Immature natural killer cell (primary cell): ENCODE data around the gene ASB7. TPM values are rescaled to one million over a fixed set of nuclear protein-coding genes. Genes with fewer than 3 reads are reported as not detected.

Experiments
- DNase-seq, 3 donors: peaks; one replicate each; pipeline ENCODE4 v3.0.0; 2022; ENCODE audit warnings: mixed read lengths in 1 of 3
- H3K27ac Mint-ChIP-seq, 6 donors: one replicate each; pipeline ENCODE4 v1.8.0; 2020; ENCODE audit warnings: mixed read lengths in 6 of 6, mild to moderate bottlenecking in 5 of 6, inconsistent platforms in 4 of 6, moderate library complexity in 3 of 6
- H3K27me3 Mint-ChIP-seq, 3 donors: one replicate each; pipeline ENCODE4 v1.8.0; 2020 to 2021; ENCODE audit warnings: low read depth in 3 of 3, mild to moderate bottlenecking in 3 of 3, mixed read lengths in 3 of 3, moderate library complexity in 3 of 3, inconsistent platforms in 1 of 3
- H3K36me3 Mint-ChIP-seq, 3 donors: one replicate each; pipeline ENCODE4 v1.8.0; 2020; ENCODE audit warnings: mixed read lengths in 3 of 3, inconsistent platforms in 2 of 3, mild to moderate bottlenecking in 2 of 3
- H3K4me1 Mint-ChIP-seq, 2 donors: one replicate each; pipeline ENCODE4 v1.8.0; 2020; ENCODE audit warnings: inconsistent platforms in 2 of 2, mild to moderate bottlenecking in 2 of 2, mixed read lengths in 2 of 2, moderate library complexity in 1 of 2
- H3K4me3 Mint-ChIP-seq, 5 donors: one replicate each; pipeline ENCODE4 v1.8.0; 2020; ENCODE audit warnings: mild to moderate bottlenecking in 5 of 5, mixed read lengths in 5 of 5, inconsistent platforms in 3 of 5, moderate library complexity in 3 of 5
- H3K9me3 Mint-ChIP-seq, 6 donors: one replicate each; pipeline ENCODE4 v1.8.0; 2020; ENCODE audit warnings: mild to moderate bottlenecking in 6 of 6, mixed read lengths in 6 of 6, inconsistent platforms in 4 of 6, moderate library complexity in 3 of 6
- polyA plus RNA-seq, 3 donors: library from polyadenylated mRNA; unstranded; fragments of 300-500 nt; fragmentation: Illumina TruSeq; gene quantifications; one replicate each; pipeline ENCODE4 v1.2.3, GENCODE V29; 2021

Gene ASB7
- polyA plus RNA-seq, 3 donors from 2014 or later = 8.2 to 9.9 (median 8.8) TPM

DNA sequence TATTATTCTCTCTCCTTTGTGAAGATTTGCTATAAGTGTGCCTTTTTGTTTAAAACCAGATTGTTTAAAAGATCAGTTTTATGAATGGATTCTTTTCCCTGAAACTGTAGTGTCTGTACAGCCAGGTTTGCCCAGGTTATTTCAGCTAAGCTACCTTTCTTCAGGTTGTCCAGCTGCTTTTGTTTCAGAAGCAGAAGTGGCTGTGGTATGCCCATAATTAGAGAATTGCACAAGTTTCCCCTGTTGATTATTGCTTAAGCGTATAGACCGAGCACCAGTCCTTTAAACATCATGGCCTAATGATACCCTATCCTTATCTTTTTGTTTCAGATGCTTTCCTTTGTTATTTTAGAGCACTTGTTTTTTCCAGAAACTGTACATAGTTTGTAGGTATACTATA is 10.2 kb downstream of the ASB7 start:
- no peaks in the 10 kb centered on the region for H3K27me3 Mint-ChIP-seq
- H3K36me3 Mint-ChIP-seq = peaks cover 0 to 42% (median 14%) of the 10 kb centered on the region in 3 donors
- no peak overlapping the region for H3K4me3 Mint-ChIP-seq
- H3K27ac Mint-ChIP-seq = peak overlapping the region in 1 of 6 donors; percentile 45
- H3K4me1 Mint-ChIP-seq = peaks cover 8 to 59% of the 10 kb centered on the region in 2 donors
- DNase-seq = no peak
- no peaks in the 10 kb centered on the region for H3K9me3 Mint-ChIP-seq

- Mint-ChIP-seq H3K27ac (no peak overlapping the region), H3K4me1 (peaks cover 8 to 54% of the 10 kb centered on the region in 2 donors), H3K36me3 (peaks cover 0 to 42% (median 9%) of the 10 kb centered on the region in 3 donors), H3K4me3 (no peak overlapping the region), H3K9me3 (no peaks in the 10 kb centered on the region), H3K27me3 (no peaks in the 10 kb centered on the region)
- DNase-seq = no peak
These were observed 10.8 kb downstream of the ASB7 start for GRCh38 chr15:100613208-100613607.

DNA sequence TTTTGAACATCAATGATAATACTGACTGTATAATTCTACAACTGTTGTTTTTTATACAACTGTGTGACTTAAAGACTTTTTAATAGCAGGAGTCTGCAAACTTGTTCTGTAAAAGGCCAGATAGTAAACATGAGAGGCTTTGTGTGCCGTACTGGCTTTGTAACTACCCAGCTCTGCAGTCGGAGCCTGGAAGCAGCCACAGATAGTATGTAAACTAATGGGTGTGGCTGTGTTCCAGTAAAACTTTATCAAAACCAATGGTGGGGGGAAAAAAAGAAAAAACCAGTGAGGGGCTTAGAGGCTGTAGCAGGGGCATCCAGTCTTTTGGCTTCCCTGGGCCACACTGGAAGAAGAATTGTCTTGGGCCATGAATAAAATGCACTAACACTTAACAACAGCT is 11.9 kb downstream of the ASB7 start:
- Mint-ChIP-seq H3K36me3 (peaks cover 0 to 43% (median 7%) of the 10 kb centered on the region in 3 donors), H3K27ac (peak overlapping the region in 1 of 6 donors; percentile 3), H3K9me3 (no peaks in the 10 kb centered on the region), H3K27me3 (no peaks in the 10 kb centered on the region), H3K4me1 (peaks cover 6 to 42% of the 10 kb centered on the region in 2 donors), H3K4me3 (no peak overlapping the region)
- DNase-seq = no peak

DNA sequence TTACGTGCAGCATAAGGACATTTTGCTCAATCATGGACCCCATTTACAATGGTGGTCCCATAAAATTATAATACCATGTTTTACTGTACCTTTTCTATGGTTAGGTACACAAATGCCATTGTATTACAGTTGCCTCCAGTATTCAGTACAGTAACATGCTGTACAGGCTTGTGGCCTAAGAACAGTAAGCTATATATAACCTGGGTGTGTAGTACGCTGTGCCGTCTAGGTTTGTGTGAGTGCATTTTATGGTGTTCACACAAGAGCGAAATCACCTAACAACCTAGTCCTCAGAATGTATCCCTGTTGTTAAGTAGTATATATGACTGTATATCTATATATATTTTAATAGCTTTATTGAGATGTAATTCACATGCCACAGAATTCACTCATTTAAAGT is 12.5 kb downstream of the ASB7 start:
- Mint-ChIP-seq H3K27ac (no peak overlapping the region), H3K36me3 (peaks cover 0 to 38% (median 7%) of the 10 kb centered on the region in 3 donors), H3K4me3 (no peak overlapping the region), H3K27me3 (no peaks in the 10 kb centered on the region), H3K9me3 (no peaks in the 10 kb centered on the region), H3K4me1 (peaks cover 6 to 38% of the 10 kb centered on the region in 2 donors)
- DNase-seq = no peak

DNA sequence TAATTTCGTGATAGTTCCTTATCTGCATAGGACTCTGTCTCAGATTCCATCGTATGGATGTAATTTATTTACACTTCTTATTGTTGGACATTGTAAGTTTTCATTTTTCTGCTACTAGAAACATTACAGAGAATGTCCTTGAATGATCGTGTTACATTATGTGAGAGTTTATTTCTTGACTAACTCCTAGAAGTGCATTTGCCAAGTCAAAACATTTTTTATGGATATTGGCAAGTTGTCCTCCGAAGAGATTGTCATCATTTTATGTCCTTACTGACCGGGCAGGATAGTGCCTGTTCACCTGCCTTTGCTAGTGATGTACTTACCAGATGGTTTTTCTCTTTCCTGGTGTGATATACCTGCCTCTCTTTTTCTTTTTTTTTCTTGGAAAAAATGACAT is 13.4 kb downstream of the ASB7 start:
- Mint-ChIP-seq H3K27ac (no peak overlapping the region), H3K36me3 (peaks cover 0 to 39% (median 7%) of the 10 kb centered on the region in 3 donors), H3K9me3 (no peaks in the 10 kb centered on the region), H3K4me1 (peaks cover 6 to 38% of the 10 kb centered on the region in 2 donors), H3K4me3 (no peak overlapping the region), H3K27me3 (no peaks in the 10 kb centered on the region)
- DNase-seq = no peak

- Mint-ChIP-seq H3K9me3 (no peaks in the 10 kb centered on the region), H3K4me3 (no peak overlapping the region), H3K27me3 (no peaks in the 10 kb centered on the region), H3K36me3 (peaks cover 0 to 39% (median 7%) of the 10 kb centered on the region in 3 donors), H3K27ac (no peak overlapping the region), H3K4me1 (peaks cover 6 to 38% of the 10 kb centered on the region in 2 donors)
- no peak for DNase-seq
These were observed 14.3 kb downstream of the ASB7 start for GRCh38 chr15:100616700-100617099.

DNA sequence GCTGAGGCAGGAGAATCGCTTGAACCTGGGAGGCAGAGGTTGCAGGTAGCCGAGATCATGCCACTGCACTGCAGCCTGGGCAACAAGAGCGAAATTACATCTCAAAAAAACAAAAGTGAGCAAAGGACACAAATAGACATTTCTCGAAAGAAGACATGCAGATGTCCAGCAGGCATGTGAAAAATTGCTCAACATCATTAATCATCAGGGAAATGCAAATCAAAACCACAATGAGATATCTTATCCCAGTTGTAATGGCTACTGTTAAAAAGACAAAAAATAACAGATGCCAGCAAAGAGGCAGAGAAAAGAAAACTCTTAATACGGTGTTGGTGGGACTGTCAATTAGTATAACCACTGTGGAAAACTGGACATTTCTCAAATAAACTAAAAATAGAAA is 20.9 kb downstream of the ASB7 start:
- Mint-ChIP-seq H3K4me3 (no peak overlapping the region), H3K27me3 (no peaks in the 10 kb centered on the region), H3K9me3 (no peaks in the 10 kb centered on the region), H3K36me3 (peaks cover 0 to 11% (median 0%) of the 10 kb centered on the region in 3 donors), H3K27ac (no peak overlapping the region), H3K4me1 (peaks cover 4 to 11% of the 10 kb centered on the region in 2 donors)
- no peak for DNase-seq

DNA sequence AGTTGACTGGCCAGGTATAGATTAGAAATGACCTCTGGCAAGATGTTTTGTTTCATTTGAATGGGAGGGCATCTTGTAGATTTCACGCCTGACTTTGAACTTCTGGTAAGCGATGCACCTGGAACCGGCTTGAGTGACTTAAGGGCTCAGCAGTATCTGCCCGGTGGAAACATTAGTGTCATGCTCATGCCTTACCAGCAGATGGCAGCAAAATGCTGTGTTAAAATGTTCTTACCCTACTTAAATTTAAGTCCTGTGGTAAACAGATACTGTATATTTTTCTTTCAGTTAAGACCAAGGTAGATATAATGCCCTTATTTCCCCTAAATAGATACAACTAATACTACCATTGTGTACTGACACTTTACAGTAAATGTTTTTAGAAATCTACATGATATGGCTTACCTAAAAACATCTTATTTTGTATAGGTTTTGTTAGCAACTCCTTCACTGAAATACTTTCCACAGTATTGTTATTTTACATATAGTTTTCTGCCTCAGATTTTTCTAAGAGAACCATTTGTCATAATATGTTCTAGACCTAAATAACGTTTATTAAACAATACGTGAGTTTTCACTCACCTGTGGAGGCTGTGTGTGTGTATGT is 25.5 kb downstream of the ASB7 start:
- Mint-ChIP-seq H3K4me1 (peaks cover 7 to 26% of the 10 kb centered on the region in 2 donors), H3K27me3 (no peaks in the 10 kb centered on the region), H3K27ac (no peak overlapping the region), H3K4me3 (no peak overlapping the region), H3K9me3 (no peaks in the 10 kb centered on the region), H3K36me3 (peaks cover 11 to 19% (median 13%) of the 10 kb centered on the region in 3 donors)
- DNase-seq = peak; percentile 43 to 60 (median 51)

- DNase-seq = no peak
- Mint-ChIP-seq H3K4me1 (peaks cover 13 to 34% of the 10 kb centered on the region in 2 donors), H3K27me3 (no peaks in the 10 kb centered on the region), H3K27ac (no peak overlapping the region), H3K36me3 (peaks cover 11 to 19% (median 14%) of the 10 kb centered on the region in 3 donors), H3K4me3 (no peak overlapping the region), H3K9me3 (no peaks in the 10 kb centered on the region)
These were observed 26.4 kb downstream of the ASB7 start for GRCh38 chr15:100628746-100629145.

GRCh38 chr15:100631831-100632230 is 29.4 kb downstream of the ASB7 start:
- H3K4me1 Mint-ChIP-seq = peaks cover 30 to 65% of the 10 kb centered on the region in 2 donors
- peaks cover 11 to 19% (median 17%) of the 10 kb centered on the region in 3 donors for H3K36me3 Mint-ChIP-seq
- no peak overlapping the region for H3K27ac Mint-ChIP-seq
- H3K4me3 Mint-ChIP-seq = no peak overlapping the region
- no peaks in the 10 kb centered on the region for H3K27me3 Mint-ChIP-seq
- DNase-seq = no peak
- no peaks in the 10 kb centered on the region for H3K9me3 Mint-ChIP-seq

- H3K27me3 Mint-ChIP-seq = peaks cover 0 to 2% (median 0%) of the 10 kb centered on the region in 3 donors
- DNase-seq = no peak
- peaks cover 33 to 68% of the 10 kb centered on the region in 2 donors for H3K4me1 Mint-ChIP-seq
- no peaks in the 10 kb centered on the region for H3K9me3 Mint-ChIP-seq
- no peak overlapping the region for H3K4me3 Mint-ChIP-seq
- H3K36me3 Mint-ChIP-seq = peaks cover 11 to 19% (median 17%) of the 10 kb centered on the region in 3 donors
- no peak overlapping the region for H3K27ac Mint-ChIP-seq
These were observed 31.3 kb downstream of the ASB7 start for GRCh38 chr15:100633763-100634075.

DNA sequence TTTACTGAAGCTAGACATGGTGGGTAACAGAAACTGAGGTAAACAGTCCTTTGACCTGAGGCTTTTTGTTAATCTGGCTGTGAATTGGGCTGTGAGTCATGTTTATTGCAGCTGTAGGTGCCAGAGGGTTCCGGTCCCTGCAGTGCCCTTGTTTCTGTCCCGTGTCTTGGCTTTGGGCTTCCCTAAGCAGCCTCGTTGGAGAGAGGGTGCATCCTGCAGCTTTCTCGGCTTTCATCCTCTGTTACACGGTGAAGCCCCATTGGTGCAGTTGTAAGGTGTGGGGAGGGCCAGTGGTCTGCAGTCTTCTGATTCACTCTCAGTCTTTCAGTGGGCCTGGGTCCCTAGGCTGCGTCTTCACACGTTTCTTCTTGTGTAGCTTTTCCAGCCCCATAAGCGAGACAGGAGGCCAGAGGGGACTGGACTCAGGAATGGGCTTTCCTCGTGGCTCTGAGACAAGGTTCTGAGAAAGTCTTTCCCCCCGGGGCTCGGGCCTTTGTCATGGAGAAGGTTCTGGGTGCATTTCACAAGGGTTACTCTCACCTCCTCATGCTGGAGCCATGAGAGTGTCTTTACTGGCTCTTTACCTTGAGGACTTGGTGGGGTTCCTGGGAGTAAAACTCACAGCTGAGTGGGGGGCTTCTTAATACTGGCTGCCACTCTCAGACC is 33.1 kb downstream of the ASB7 start:
- Mint-ChIP-seq H3K36me3 (peaks cover 4 to 10% (median 7%) of the 10 kb centered on the region in 3 donors), H3K4me3 (peak overlapping the region in 1 of 5 donors; percentile 19), H3K27me3 (peaks cover 0 to 2% (median 0%) of the 10 kb centered on the region in 3 donors), H3K27ac (no peak overlapping the region), H3K9me3 (no peaks in the 10 kb centered on the region), H3K4me1 (peaks cover 37 to 78% of the 10 kb centered on the region in 2 donors)
- no peak for DNase-seq

- peaks cover 0 to 3% (median 0%) of the 10 kb centered on the region in 3 donors for H3K36me3 Mint-ChIP-seq
- peaks cover 0 to 2% (median 0%) of the 10 kb centered on the region in 3 donors for H3K27me3 Mint-ChIP-seq
- no peaks in the 10 kb centered on the region for H3K9me3 Mint-ChIP-seq
- H3K27ac Mint-ChIP-seq = no peak overlapping the region
- no peak overlapping the region for H3K4me3 Mint-ChIP-seq
- no peak for DNase-seq
- H3K4me1 Mint-ChIP-seq = peaks cover 49 to 82% of the 10 kb centered on the region in 2 donors
These were observed 35.9 kb downstream of the ASB7 start for GRCh38 chr15:100638177-100638730.

DNA sequence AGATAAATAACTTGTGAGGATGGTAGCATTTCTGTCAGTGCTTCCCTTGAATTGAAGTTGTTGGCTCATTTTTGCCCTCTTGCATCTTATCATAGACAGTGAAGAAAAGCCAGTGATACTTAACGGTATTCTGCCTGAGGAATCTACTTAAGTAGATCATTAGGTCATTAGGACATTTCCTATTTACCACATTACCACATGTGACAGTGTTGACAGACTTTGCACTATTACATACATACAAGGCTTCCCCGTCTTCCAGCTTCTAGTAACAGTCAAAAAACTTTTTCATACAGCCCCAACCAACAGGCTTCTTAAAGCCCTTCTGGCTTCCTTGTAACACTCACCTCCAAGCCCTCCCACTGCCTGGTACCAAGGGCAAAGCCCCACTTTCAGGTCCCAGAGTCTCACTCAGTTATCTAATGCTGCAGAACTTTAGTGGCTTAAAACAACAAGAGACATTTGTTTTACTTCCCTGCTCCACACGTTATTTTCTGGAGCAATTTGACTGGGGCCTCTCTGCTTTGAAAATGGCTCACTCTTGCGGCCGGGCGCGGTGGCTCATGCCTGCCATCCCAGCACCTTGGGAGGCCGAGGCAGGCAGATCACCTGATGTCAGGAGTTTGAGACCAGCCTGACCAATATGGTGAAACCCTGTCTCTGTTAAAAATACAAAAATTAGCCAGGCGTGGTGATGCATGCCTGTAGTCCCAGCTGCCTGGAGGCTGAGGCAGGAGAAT is 40.0 kb downstream of the ASB7 start:
- Mint-ChIP-seq H3K36me3 (no peaks in the 10 kb centered on the region), H3K4me3 (no peak overlapping the region), H3K4me1 (peaks cover 39 to 67% of the 10 kb centered on the region in 2 donors), H3K27me3 (peaks cover 0 to 2% (median 0%) of the 10 kb centered on the region in 3 donors), H3K27ac (no peak overlapping the region), H3K9me3 (no peaks in the 10 kb centered on the region)
- DNase-seq = no peak
